SH-SY5Y (cell line): ENCODE data around the gene LRRC45.

Experiments
- GATA2 ChIP-seq: IDR thresholded peaks from 2 replicates; pipeline ENCODE4 v1.6.1; 2011; ENCODE audit warnings: mild to moderate bottlenecking, low read depth, low read length
- GATA3 ChIP-seq: IDR thresholded peaks from 2 replicates; pipeline ENCODE4 v1.6.1; 2011; ENCODE audit warnings: low read depth, mild to moderate bottlenecking, low read length, moderate library complexity

- TF ChIP-seq GATA2 = no peak
- no peak for TF ChIP-seq GATA3
These were observed 40.0 kb upstream of the LRRC45 start for GRCh38 chr17:81983011-81983638.
